B cell (primary cell): ENCODE measurements around the gene MDP1.

ENCODE experiments used
- CTCF ChIP-seq: fragments of 200-600 bp; IDR thresholded peaks from one replicate; pipeline ENCODE4 v1.8.0; 2022; ENCODE audit warnings: antibody characterized with exemption, mild to moderate bottlenecking
- EZH2 ChIP-seq: IDR thresholded peaks from 2 replicates; pipeline ENCODE4 v1.6.1; 2012; ENCODE audit warnings: borderline replicate concordance, low read depth, mild to moderate bottlenecking, moderate library complexity, low read length; ENCODE audit not compliant: insufficient read depth, poor library complexity, severe bottlenecking

- no peak for TF ChIP-seq CTCF
- TF ChIP-seq EZH2, result no peak
These were observed 44.9 kb upstream of the MDP1 start for GRCh38 chr14:24260780-24261157.
